Iris pigment epithelial cell (primary cell): ENCODE measurements around the gene PDSS2.
"Not testable (repeated sequence)": the region's sequence is repeated elsewhere in the genome, so short reads cannot be mapped to it uniquely, and the experiment has no call there.

Experiments used
- DNase-seq: peaks from one replicate; pipeline ENCODE4 v3.0.0-alpha.2; 2011; ENCODE audit warnings: low read depth

PDSS2 gene

DNA sequence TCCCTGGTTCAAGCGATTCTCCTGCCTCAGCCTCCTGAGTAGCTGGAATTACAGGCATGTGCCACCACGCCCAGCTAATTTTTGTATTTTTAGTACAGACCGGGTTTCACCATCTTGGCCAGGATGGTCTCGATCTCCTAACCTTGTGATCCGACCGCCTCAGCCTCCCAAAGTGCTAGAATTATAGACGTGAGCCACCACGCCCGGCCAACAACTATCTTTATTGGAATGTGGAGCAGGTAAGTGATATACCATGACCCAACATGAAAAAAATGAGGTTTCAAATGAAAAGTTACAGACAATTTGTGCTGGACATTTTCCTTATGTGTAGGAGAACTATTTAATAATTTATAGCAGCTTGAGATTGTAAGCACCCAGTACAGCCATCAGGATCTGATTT, 340.8 kb downstream of the PDSS2 start:
- DNase-seq: not testable (repeated sequence)

DNA sequence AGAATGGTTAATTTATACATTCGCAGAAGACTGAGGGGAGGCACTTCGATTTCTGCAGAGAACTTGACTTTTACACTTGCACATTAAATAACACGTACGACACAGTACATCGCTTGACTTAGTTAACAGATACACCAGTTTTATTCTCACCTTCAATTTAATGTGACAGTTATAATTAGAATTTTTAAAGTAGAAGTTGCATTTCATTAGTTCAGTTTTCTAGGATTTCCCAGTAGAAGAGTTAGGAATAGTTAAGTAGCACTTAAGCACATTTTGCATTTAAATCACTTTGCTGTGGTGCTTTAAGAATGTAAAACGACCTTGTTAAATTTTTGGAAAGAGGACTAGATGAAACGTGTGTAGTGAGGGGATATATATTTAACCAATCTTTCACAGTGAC, 342.4 kb downstream of the PDSS2 start:
- DNase-seq: no peak

DNA sequence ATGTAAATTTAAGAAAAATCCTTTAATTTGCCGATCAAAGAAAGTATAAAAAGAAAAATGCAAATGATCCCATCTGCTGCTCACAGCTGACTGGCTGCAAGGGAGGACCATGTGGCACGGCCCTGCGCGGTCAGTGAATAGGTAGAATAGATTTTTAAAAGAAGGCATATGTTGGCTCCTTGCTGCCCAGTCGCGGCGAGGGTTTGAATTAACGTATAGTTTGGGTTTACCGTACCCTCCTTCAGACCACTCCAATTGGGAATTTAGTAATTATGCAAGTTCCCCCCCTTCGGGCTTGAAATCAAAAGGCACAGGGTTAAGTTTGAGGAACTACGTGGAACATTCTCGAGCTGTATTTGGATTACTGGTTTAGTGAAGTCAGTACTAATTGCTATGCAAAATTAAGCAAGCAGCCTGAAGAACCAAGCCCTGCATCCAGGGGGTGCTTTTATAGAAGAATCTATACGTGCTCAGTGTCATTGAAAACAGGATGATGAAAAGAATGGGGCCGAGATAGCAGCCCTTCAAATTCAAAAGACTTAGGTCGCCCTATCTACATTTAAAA, 343.0 kb downstream of the PDSS2 start:
- peak; percentile 56 for DNase-seq

DNA sequence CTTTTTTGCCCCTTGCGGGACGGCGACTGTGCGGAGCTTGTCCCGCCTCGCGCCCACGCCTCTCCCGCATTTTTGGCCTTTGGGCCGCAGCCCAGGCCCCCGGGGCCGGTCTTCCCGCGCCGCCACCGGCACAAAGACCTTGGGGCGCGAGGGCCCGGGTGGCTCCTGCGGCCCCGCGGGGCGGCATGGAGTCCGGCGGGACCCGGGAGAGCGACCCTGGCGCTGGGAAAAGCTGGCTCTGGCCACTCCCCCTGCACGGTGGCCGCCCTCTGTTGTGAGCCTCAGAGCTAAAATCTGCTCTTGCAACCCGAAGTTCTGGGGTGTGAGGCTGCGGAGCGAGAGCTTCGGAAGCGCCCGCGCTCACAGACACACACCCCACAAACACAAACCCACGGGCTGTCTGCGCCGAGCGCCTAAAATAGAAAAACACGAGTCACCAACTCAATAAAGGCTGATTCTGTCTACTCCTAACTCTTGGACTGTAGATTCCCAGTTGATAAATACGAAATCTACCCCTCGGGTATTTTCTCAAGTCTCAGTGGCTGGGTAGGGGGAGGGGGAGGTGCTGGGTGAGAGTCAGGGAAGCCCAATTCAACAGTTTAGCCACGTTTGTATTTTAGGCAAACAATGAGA, 343.6 kb downstream of the PDSS2 start:
- peak; percentile 31 for DNase-seq

GRCh38 chr6:107114926-107115694, 344.3 kb downstream of the PDSS2 start, which contains the start of gene BEND3:
BEND3 (minus strand) TSS chr6:107115515; CDS start chr6:107099285, 16,230 bp downstream.
- DNase-seq: peak; percentile 16

DNA sequence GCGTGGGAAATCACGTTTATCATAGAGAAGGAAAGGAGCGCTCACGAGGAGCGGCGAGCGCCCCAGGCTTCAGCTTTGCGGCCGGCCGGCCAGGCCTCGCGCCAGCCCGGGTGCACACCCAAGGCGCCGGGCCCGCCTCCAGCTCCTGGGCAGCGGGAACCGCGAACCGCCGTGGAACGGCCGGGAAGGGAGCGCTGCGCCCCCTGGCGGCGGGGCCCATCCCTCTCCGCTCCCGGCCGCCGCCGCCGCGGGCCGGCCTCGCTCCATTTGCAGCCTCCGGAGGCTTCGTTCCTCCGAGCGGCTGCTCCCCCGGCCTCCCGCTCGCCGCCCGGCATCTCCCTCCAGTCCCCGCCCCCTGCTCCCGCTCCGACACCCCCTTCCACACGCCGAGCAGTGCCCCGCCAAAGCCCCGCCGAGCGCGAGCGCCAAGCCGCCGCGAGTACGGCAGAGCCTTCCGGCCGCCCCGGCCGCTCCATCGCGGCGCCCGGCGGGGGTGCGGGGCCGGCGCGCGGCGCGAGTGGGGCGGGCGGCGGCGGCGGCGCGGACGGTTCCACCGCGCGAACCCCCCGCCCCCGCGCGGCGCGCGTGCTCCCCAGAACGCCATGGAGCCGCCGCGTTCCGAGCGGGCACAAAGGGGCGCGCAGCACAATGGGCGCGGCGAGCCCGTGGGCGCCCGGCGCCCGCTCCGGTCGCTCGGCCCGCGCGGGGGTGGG, 345.0 kb downstream of the PDSS2 start:
- peak; percentile 84 for DNase-seq

- peak; percentile 83 for DNase-seq
These were observed 349.2 kb downstream of the PDSS2 start for GRCh38 chr6:107110200-107110599.

DNA sequence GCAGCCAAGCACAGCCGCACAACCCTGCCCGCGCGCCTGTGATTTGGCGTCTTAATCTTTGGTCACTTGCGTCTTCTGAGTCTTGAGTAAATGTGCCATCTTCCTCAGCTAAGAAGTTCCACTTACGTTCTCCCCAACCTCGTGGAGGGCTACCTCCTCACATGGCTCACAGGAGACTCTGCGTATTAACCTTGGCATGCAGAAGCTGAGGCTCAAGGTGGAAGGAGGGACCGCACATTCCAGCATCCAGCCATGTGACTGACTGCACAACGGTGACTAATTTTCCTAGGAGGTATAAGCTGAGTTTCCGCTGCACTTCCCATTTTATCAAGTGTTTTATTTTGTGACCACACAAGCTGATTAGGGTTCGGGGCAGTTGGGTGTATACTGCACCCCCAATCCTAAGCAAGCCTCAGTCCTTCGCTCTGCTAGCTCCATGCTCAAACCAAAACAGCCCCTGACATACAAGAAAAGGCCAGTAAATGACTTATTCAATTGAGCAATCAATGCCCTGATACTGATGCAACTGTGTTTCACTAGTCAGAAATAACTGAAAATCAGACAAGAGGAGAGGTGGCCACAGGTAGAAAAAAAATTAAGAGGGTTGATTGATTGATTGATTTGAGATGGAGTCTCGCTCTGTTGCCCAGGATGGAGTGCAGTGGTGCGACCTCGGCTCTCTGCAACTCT, 351.0 kb downstream of the PDSS2 start:
- DNase-seq: peak; percentile 45

- no peak for DNase-seq
These were observed 351.6 kb downstream of the PDSS2 start for GRCh38 chr6:107107791-107108190.

DNA sequence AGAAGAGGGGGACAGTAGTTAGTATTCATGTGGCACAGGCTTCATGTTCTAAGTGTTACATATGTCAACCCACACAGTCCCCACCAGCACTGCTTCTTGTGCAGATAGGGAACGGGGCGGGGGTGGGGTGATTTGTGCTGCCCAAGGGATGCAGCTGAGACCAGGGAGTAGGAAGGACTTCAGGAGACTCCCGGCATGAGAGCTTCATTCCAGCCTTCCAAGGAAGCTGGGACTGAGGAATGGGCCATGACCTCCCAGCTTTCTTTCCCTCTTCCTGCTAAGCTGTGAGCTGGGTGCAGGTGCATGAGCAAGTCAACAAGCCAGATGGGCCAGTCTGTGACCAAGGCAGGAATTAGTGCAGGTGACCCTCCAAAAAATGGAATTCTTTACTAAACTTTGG, 353.2 kb downstream of the PDSS2 start:
- DNase-seq: no peak

- DNase-seq: no peak
These were observed 353.8 kb downstream of the PDSS2 start for GRCh38 chr6:107105511-107106116.

- no peak for DNase-seq
These were observed 356.3 kb downstream of the PDSS2 start for GRCh38 chr6:107103082-107103481.
